HUES6 (cell line): ENCODE results near the gene RIPK1.
"Not testable (repeated sequence)": the region's sequence is repeated elsewhere in the genome, so short reads cannot be mapped to it uniquely, and the experiment has no call there.

Source experiments
- H3K27ac ChIP-seq: 2 replicates; pipeline ENCODE4 v1.7.0; 2013; ENCODE audit warnings: low read depth, mild to moderate bottlenecking, low read length, inconsistent platforms
- H3K27me3 ChIP-seq: 2 replicates; pipeline ENCODE4 v1.6.1; 2013; ENCODE audit warnings: low read length; ENCODE audit not compliant: control insufficient read depth, insufficient read depth
- H3K36me3 ChIP-seq: 2 replicates; pipeline ENCODE4 v1.6.1; 2013; ENCODE audit warnings: low read length; ENCODE audit not compliant: control insufficient read depth, insufficient read depth
- H3K4me1 ChIP-seq: 2 replicates; pipeline ENCODE4 v1.6.1; 2013; ENCODE audit warnings: low read length; ENCODE audit not compliant: control insufficient read depth, insufficient read depth
- H3K4me3 ChIP-seq: 2 replicates; pipeline ENCODE4 v1.5.1; 2013; ENCODE audit warnings: low read depth, low read length
- H3K9ac ChIP-seq: one replicate; pipeline ENCODE4 v1.6.1; 2013; ENCODE audit warnings: mild to moderate bottlenecking, low read length
- H3K9me3 ChIP-seq: 2 replicates; pipeline ENCODE4 v1.6.1; 2013; ENCODE audit warnings: low read depth, low read length; ENCODE audit not compliant: control insufficient read depth, insufficient read depth

Gene RIPK1

GRCh38 chr6:3063733-3064700 lies 4.3 kb upstream of the RIPK1 start:
- Histone ChIP-seq H3K9me3 (peaks cover 17% of the 10 kb centered on the region; the same call in 1 of the 2 replicates), H3K36me3 (peaks cover 4% of the 10 kb centered on the region; the same call in 1 of the 2 replicates), H3K4me3 (peak overlapping the region; percentile 87), H3K4me1 (no peaks in the 10 kb centered on the region; the same call in 1 of the 2 replicates), H3K9ac (peak overlapping the region; percentile 78), H3K27me3 (no peaks in the 10 kb centered on the region), H3K27ac (no peak overlapping the region)

- no peak overlapping the region for H3K9ac ChIP-seq
- no peak overlapping the region for H3K4me3 ChIP-seq
- H3K27ac ChIP-seq: peak overlapping the region; percentile 4; the same call in 1 of the 2 replicates
- peaks cover 36% of the 10 kb centered on the region for H3K4me1 ChIP-seq
- peaks cover 14% of the 10 kb centered on the region; the same call in 1 of the 2 replicates for H3K36me3 ChIP-seq
- peaks cover 15% of the 10 kb centered on the region; the same call in 1 of the 2 replicates for H3K9me3 ChIP-seq
- H3K27me3 ChIP-seq: no peaks in the 10 kb centered on the region
These were observed 3.3 kb downstream of the RIPK1 start for GRCh38 chr6:3071568-3071967.

GRCh38 chr6:3072798-3073197 lies 4.5 kb downstream of the RIPK1 start:
- Histone ChIP-seq H3K4me3 (no peak overlapping the region), H3K4me1 (peaks cover 36% of the 10 kb centered on the region), H3K9me3 (peaks cover 11% of the 10 kb centered on the region; the same call in 1 of the 2 replicates), H3K27ac (no peak overlapping the region), H3K27me3 (no peaks in the 10 kb centered on the region), H3K9ac (no peak overlapping the region), H3K36me3 (peaks cover 21% of the 10 kb centered on the region)

GRCh38 chr6:3073382-3073781 lies 5.1 kb downstream of the RIPK1 start:
- Histone ChIP-seq H3K36me3 (peaks cover 27% of the 10 kb centered on the region), H3K9me3 (peaks cover 16% of the 10 kb centered on the region; the same call in 1 of the 2 replicates), H3K4me1 (peaks cover 36% of the 10 kb centered on the region), H3K27me3 (no peaks in the 10 kb centered on the region), H3K27ac (peak overlapping the region; percentile 84; the same call in 1 of the 2 replicates), H3K4me3 (no peak overlapping the region), H3K9ac (no peak overlapping the region)

GRCh38 chr6:3075772-3076113 lies 7.4 kb downstream of the RIPK1 start:
- H3K4me1 ChIP-seq: peaks cover 32% of the 10 kb centered on the region
- H3K27me3 ChIP-seq: no peaks in the 10 kb centered on the region
- H3K4me3 ChIP-seq: no peak overlapping the region
- peaks cover 49% of the 10 kb centered on the region for H3K36me3 ChIP-seq
- H3K27ac ChIP-seq: peak overlapping the region; percentile 99
- H3K9me3 ChIP-seq: peaks cover 35% of the 10 kb centered on the region; the same call in 1 of the 2 replicates
- peak overlapping the region; percentile 68 for H3K9ac ChIP-seq

DNA sequence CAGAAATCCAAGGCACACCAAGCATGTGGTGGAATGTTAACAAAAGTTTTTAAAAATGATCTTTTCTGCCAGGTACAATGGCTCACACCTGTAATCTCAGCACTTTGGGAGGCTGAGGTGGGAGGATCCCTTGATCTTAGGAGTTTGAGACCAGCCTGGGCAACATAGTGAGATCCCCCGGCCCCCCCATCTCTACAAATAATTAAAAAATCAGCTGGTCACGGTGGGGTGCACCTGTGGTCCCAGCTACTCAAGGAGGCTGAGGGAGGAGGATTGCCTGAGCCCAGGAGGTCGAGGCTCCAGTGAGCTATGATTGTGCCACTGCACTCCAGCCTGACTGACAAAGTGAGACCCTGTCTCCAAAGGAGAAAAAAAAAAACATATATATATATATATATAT lies 8.0 kb downstream of the RIPK1 start:
- Histone ChIP-seq H3K9me3 (peaks cover 40% of the 10 kb centered on the region; the same call in 1 of the 2 replicates), H3K4me1 (peaks cover 27% of the 10 kb centered on the region), H3K27me3 (no peaks in the 10 kb centered on the region), H3K9ac (no peak overlapping the region), H3K36me3 (peaks cover 55% of the 10 kb centered on the region), H3K4me3 (no peak overlapping the region), H3K27ac (peak overlapping the region; percentile 99)

DNA sequence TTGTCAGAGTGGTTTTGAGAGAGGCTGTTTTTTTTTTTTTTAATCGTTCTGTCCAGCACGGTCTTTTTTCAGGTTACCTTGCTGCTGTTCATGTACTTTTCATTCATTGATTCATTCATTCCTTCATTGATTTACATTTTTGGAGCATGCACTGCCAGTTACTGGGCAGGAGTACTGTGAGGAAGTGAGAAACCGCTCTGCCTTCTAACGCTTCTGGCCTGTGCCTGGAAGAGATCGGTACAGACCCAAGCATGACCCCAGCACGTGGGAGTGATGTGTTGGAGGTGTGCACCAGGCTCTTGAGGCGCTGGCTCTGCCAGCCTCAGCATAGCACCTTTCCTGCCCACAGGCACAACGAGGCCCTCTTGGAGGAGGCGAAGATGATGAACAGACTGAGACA lies 9.1 kb downstream of the RIPK1 start:
- H3K36me3 ChIP-seq: peaks cover 63% of the 10 kb centered on the region
- H3K9me3 ChIP-seq: peaks cover 48% of the 10 kb centered on the region; the same call in 1 of the 2 replicates
- H3K9ac ChIP-seq: no peak overlapping the region
- H3K27ac ChIP-seq: no peak overlapping the region
- H3K4me1 ChIP-seq: peaks cover 23% of the 10 kb centered on the region
- H3K27me3 ChIP-seq: no peaks in the 10 kb centered on the region
- H3K4me3 ChIP-seq: no peak overlapping the region

DNA sequence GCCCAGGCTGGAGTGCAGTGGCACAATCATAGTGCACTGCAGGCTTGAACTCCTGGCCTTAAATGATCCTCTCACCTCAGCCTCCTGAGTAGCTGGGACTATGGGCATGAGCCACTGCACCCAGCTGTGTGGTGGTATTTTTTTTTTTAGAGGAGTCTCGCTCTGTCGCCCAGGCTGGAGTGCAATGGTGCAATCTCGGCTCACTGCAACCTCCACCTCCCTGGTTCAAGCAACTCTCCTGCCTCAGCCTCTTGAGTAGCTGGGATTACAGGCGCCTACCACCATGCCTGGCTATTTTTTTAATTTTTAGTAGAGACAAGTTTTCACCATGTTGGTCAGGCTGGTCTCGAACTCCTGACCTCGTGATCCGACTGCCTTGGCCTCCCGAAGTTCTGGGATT lies 10.7 kb downstream of the RIPK1 start:
- not testable (repeated sequence) for H3K27me3 ChIP-seq, H3K4me3 ChIP-seq, H3K9ac ChIP-seq, H3K27ac ChIP-seq
- Histone ChIP-seq H3K36me3 (peaks cover 71% of the 10 kb centered on the region), H3K9me3 (peaks cover 58% of the 10 kb centered on the region), H3K4me1 (peaks cover 15% of the 10 kb centered on the region)

DNA sequence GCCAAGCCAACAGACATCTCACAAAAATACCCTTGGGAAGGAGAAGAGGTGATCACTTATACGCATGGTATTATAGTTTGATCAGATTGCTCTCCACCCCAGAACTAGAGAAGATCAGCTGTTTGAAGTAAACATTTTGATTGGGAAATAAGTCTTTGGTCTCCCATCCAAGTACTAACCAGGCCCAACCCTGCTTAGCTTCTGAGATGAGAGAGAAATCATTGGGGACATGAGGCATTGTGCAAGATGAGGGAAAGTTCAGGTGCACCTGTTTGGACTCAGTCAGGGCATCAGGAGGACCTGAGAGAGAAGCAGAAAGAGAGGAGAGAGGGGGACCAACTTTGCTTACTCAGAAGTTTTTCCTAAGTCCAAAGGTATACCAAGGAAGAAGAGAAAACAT lies 11.4 kb downstream of the RIPK1 start:
- Histone ChIP-seq H3K9me3 (peaks cover 64% of the 10 kb centered on the region), H3K4me1 (peaks cover 10% of the 10 kb centered on the region), H3K36me3 (peaks cover 75% of the 10 kb centered on the region), H3K9ac (no peak overlapping the region), H3K4me3 (no peak overlapping the region), H3K27ac (no peak overlapping the region), H3K27me3 (no peaks in the 10 kb centered on the region)

- no peak overlapping the region for H3K27ac ChIP-seq
- no peaks in the 10 kb centered on the region for H3K4me1 ChIP-seq
- no peaks in the 10 kb centered on the region for H3K27me3 ChIP-seq
- peaks cover 95% of the 10 kb centered on the region for H3K36me3 ChIP-seq
- no peak overlapping the region for H3K4me3 ChIP-seq
- no peak overlapping the region for H3K9ac ChIP-seq
- H3K9me3 ChIP-seq: peaks cover 84% of the 10 kb centered on the region
These were observed 13.7 kb downstream of the RIPK1 start for GRCh38 chr6:3081960-3082359.

- peaks cover 97% of the 10 kb centered on the region for H3K36me3 ChIP-seq
- H3K4me1 ChIP-seq: no peaks in the 10 kb centered on the region
- no peak overlapping the region for H3K9ac ChIP-seq
- no peak overlapping the region for H3K4me3 ChIP-seq
- H3K9me3 ChIP-seq: peaks cover 92% of the 10 kb centered on the region
- no peaks in the 10 kb centered on the region for H3K27me3 ChIP-seq
- no peak overlapping the region for H3K27ac ChIP-seq
These were observed 16.8 kb downstream of the RIPK1 start for GRCh38 chr6:3085074-3085473.
